DMS53 treated with DMSO at 0.1 percent for 48 hours (cell line): ENCODE measurements around the gene TRAPPC12.

Experiments
- DNase-seq: peaks from one replicate; lab custom pipeline; 2025; ENCODE audit not compliant: unreplicated experiment; lab: John Stamatoyannopoulos, UW

The TRAPPC12 gene

GRCh38 chr2:3465844-3466481 lies 86.5 kb downstream of the TRAPPC12 start:
- DNase-seq = no peak

DNA sequence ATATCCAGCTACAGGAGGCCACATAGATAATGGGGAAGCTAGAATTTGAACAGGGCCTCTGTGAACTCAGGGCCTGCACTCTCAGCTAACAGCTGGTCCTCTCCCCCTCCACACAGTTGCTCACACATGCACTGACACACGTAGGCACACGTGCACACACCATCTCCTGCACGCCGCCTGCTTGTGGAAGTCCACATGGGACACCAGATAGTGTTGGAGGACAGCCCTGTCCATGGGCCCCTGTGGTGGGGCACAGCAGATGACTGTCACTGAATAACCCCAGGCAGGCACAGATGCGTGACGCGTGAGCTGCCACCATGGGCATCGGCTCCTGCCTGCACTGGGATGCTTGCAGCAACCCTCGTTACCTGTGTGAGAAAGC lies 87.0 kb downstream of the TRAPPC12 start:
- no peak for DNase-seq

DNA sequence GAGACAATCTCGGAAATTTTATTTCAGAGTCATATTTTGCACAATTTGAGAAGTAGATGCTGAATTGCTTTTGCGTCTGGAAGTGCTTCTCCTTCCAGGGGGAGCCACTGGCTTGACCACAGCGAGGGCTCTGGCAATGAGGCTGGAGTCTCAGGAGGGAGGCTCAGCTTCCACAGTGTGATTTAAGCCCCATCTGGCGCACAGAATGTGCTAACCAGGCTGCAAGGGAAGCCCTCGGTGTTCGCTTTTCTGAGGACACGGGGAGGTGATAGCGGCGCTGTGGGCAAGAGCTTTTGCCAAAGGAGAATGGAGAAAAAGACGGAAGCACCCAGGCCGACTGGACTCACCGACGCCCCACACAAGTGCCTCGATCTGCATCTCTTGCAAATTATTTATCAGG lies 87.5 kb downstream of the TRAPPC12 start:
- no peak for DNase-seq

DNA sequence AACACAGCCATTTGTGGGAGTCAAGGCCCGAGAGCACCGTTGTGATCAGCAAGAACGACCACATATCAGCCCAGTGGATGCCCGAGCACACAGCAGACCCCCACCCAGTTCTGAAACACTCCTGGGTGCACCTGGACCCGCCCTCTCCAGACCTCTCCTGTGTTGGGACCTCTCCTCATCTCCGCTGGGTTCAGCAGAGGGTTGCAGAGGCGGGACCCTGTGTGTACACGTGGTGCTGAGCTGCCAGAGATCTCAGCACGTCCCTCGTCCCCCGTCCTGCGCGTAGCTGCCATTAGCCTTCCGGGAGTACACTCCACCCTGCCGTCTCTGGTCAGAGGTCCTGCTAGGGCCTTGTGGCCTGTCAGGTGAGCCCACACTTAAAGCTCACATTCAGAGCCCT lies 88.2 kb downstream of the TRAPPC12 start:
- no peak for DNase-seq

- DNase-seq = no peak
These were observed 88.9 kb downstream of the TRAPPC12 start for GRCh38 chr2:3468296-3468988.

- no peak for DNase-seq
These were observed 90.0 kb downstream of the TRAPPC12 start for GRCh38 chr2:3469486-3469885.

GRCh38 chr2:3470166-3470651 lies 90.7 kb downstream of the TRAPPC12 start:
- DNase-seq = no peak

GRCh38 chr2:3470856-3471737 lies 91.6 kb downstream of the TRAPPC12 start:
- no peak for DNase-seq

GRCh38 chr2:3472296-3472695 lies 92.8 kb downstream of the TRAPPC12 start:
- no peak for DNase-seq

GRCh38 chr2:3472966-3473365 lies 93.5 kb downstream of the TRAPPC12 start:
- no peak for DNase-seq

DNA sequence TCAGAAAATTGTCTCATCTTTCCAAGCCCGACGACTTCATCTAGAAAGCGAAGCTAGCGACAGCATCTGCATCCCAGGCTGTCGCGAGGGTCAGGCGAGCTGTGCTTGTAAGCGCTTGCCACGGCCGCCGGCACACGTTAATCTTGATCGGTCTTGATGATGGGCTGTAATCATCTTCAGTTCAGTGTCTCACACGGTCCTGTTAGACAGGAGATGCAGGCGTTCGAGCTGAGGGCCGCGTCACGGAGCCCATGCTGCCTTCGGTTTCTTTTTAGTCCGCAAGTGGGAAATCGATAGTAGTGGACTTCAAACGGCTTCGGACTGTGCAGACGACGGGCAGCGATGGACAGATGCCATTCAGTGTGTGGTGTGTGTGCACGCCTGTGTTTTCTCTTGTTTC lies 96.3 kb downstream of the TRAPPC12 start:
- no peak for DNase-seq

DNA sequence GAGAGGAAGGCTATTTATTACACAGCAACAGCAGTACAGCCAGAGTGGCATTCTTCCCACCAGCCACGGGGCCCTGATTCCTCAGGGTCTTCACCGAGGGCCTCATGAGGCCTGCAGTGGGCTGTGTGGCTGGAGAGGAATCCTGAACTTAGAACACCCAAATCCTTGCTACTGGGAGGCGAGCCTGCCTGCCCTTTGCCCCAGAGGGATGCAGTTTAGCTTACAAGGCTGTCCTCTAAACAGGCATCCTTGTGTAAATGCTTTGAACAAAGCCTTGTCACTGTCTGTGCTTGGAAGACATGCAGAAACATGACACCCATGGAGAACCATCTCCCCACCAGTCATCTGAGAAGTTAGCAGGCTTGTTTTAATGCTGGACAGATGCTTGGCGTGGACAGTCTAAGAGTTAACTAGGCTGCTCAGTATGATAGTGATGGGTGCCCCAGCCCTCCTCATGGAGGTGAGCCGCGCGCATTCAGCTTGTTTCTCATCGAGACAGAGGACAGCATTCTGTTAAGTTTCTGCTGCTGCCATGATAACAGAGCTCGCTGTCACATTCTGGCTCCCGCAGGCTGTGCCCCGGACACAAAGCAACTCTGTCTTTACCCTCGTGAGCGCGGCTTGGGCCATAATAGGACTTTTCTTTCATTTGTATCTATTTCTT lies 97.0 kb downstream of the TRAPPC12 start:
- no peak for DNase-seq

DNA sequence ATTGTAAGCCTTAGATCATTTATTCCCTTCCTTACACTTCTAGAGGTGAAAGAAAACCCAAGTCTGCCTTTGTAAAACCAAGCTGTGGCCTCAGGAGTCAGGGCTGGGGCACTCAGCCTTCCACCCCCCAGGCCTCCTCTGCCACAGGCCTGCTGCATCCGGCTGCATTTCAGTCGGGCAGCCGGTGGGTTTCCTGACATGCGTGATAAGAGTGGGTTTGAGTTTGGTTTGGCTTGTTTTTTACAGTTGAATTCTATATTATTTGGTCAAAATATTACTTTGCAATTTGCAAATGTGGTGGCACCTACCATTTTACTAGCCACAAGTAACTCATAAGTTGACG lies 97.5 kb downstream of the TRAPPC12 start:
- DNase-seq = no peak

- DNase-seq = no peak
These were observed 99.4 kb downstream of the TRAPPC12 start for GRCh38 chr2:3478846-3479385.

- no peak for DNase-seq
These were observed 100.2 kb downstream of the TRAPPC12 start for GRCh38 chr2:3479430-3480320.

DNA sequence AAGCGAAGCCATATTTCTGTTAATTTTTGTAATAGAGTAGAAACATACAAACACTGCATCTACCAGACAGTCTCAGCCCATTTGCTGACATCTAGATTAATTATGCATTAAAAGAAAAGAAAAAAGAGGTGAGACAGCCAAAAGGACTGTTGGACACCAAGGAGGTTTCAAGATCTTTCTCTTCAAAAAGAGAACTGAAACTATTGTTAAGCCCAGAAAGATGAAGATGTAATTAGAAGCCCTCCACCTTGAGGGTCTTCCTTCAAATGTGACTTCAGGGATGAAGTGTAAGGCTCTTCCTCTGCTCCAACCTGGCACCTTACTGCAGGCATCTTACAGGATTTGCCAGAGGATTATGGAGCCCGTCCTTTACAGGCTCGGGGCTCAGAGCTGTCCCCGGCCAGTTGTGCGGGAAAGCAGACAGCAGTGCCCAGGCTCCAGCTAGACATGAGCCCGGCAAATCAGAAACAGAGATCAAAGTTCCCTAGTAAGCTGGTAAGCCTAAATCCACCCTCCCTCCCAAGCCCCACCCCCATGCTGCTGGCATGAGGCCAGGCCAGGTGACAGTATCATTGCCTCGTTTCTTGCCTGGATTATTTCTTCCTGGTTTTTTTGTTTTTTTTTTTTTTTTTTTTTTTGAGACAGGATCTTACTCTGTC lies 101.0 kb downstream of the TRAPPC12 start:
- peak; percentile 47 for DNase-seq

DNA sequence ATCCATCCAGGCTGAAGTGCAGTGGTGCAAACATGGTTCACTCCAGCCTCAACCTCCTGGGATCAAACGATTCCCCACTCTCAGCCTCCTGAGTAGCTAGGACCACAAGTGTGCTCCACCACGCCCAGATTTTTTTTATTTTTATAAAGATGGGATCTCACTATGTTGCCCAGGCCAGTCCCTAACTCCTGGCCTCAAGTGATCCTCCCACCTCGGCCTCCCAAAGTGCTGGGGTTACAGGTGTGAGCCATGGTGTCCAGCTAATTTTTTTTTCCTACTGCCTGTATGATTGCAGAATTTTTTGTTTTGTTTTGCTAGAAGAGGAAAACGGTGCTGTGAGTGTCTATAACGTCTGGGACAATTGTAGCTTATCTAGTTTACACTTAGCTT lies 101.5 kb downstream of the TRAPPC12 start:
- no peak for DNase-seq

DNA sequence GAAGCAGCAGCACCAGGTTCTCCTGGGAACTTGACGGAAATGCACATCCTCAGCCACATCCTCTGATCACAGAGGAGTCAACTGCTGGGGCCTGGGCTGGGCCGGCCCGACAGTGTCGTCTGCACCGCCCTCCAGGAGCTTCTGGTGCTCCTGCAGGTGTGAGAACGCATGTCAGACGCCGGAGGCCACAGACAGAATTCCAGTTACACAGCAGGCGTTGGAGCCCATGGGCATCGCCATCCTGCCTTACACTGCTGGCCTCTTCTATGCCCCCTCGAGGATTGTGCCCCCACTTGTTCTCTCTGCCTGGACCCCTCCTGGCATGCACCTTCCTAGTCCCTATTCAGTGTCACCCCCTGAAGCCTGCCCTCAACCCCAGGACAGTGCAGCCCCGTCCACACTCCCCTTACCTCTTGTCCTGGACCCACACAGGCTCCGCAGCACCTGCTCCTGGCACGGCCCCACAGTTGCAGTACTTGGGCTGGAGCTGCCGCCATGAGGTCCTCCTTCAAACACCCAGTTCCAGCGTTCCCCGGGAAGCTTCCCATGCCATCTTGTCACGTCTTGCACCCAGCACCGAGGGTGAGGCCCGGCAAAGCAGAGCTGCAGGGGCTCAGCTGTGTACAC lies 102.4 kb downstream of the TRAPPC12 start:
- DNase-seq = no peak

DNA sequence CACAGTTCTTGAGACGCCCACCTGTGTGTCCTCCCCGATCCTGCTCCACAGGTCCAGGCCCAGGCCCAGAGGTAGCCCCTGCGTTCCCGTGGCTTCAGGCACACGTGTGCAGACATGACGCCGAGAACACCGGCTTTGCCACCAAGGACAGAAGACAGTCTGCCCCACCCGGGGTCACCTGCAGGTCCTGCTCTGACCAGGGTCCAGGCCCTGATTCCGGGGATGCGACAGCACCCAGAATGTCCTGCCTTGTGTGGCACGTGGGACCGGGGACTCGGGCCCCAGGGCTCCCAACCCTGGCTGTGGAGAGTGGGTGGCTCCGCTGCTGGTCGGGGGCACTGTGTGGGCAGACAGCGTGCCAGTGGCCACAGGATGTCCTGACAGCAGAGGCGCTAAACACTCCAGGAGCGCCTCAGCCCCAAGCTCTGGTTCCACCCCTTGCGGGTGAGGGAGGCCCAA lies 102.9 kb downstream of the TRAPPC12 start:
- DNase-seq = peak; percentile 40
